Sigmoid colon (tissue), 7 donors: ENCODE data around the gene PTRH2. TPM values are rescaled to one million over a fixed set of nuclear protein-coding genes. Genes with fewer than 3 reads are reported as not detected.

Experiments used
- DNase-seq: peaks from one replicate; pipeline ENCODE4 v3.0.0-alpha.2; 2019
- H3K27ac ChIP-seq, 4 donors: fragments of 200-600 bp; sonication (generic); one replicate each; pipeline ENCODE4 v1.5.1; 2016 to 2019; ENCODE audit warnings: mild to moderate bottlenecking in 1 of 4
- H3K27me3 ChIP-seq, 3 donors: fragments of 200-600 bp; sonication (generic); one replicate each; pipeline ENCODE4 v1.5.1; 2019; ENCODE audit warnings: mild to moderate bottlenecking in 1 of 3
- H3K36me3 ChIP-seq, 4 donors: fragments of 200-600 bp; sonication (generic); one replicate each; pipeline ENCODE4 v1.5.1; 2016 to 2019
- H3K4me1 ChIP-seq, 4 donors: fragments of 200-600 bp; sonication (generic); one replicate each; pipeline ENCODE4 v1.5.1; 2017 to 2019
- H3K4me3 ChIP-seq, 4 donors: fragments of 200-600 bp; sonication (generic); one replicate each; pipeline ENCODE4 v1.5.1; 2017 to 2019; ENCODE audit warnings: mild to moderate bottlenecking in 2 of 4, moderate library complexity in 1 of 4
- H3K9me3 ChIP-seq, 4 donors: fragments of 200-600 bp in 3 of 4; sonication (generic) in 3 of 4; one replicate each; pipeline versions ENCODE4 v1.5.1 to v1.6.1; 2013 to 2019
- EP300 ChIP-seq, 4 donors: sonication (generic); formaldehyde crosslinking; IDR thresholded peaks; one replicate each; pipeline ENCODE4 v1.6.1; 2017; ENCODE audit warnings: antibody characterized with exemption in 4 of 4
- POLR2A ChIP-seq, 2 donors: fragments of 450-650 bp; IDR thresholded peaks; one replicate each; pipeline ENCODE4 v1.6.1; 2016; ENCODE audit warnings: antibody characterized with exemption in 2 of 2, mild to moderate bottlenecking in 2 of 2, moderate library complexity in 2 of 2
- POLR2AphosphoS5 ChIP-seq, 4 donors: sonication (generic); formaldehyde crosslinking; IDR thresholded peaks; one replicate each; pipeline ENCODE4 v1.6.1; 2017; ENCODE audit warnings: antibody characterized with exemption in 4 of 4
- WGBS, 2 donors: extraction: QIAGEN DNeasy Blood & Tissue Kit; methylation state at CpG; one replicate each; pipeline ENCODE4 v1.1.7; 2013; 5-methylcytosine and 5-hydroxymethylcytosine counted together
- intact Hi-C: fragments of 100-400 bp; cut with DNase I; formaldehyde crosslinking; loops from one replicate; pipeline ENCODE4 v1.15.1; 2023
- polyA plus RNA-seq, 3 donors: library from polyadenylated mRNA; stranded (reverse); fragments of 200-250 nt; gene quantifications; one replicate each; pipeline ENCODE4 v1.2.3, GENCODE V29; 2013
- total RNA-seq, 4 donors: library from RNA; depleted of rRNA; stranded (reverse); fragments of >200 nt; gene quantifications; one replicate each; pipeline ENCODE4 v1.1.0, GENCODE V29; 2016
- TF ChIP-seq, protein P1 (sequence below), 4 experiments: fragments of 450-650 bp in 3 of 4; fragments of 200-600 bp in 1 of 4; IDR thresholded peaks; one replicate each; pipeline ENCODE4 v1.5.1; 2016 to 2019; ENCODE audit warnings: antibody characterized with exemption in 4 of 4, mild to moderate bottlenecking in 3 of 4, moderate library complexity in 2 of 4
- donor health status: healthy with polysubstance abuse.
- donor health status: Bipolar disorder and iron deficiency.
- donor health status: healthy.

Gene PTRH2
- total and polyA plus RNA-seq, 7 donors, result 9.0 to 38.2 (median 23.9) TPM

DNA sequence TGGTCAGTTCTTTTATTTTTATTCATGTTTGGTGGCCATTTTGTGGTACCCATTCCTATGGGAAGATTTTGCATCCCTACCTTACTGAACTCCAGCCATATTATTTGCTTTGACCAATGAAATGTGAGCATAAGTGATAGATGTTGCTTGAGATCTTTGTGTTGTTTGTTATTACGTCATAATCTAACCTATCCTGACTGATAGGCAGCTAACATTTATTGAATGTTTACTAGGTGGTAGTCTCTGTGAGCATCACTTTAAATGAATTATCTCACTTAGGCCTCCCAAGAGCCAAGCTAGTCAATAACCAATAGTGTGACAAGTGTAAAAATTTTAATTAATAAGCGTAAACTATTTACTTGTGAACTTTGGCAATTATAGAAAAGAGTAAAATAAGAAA, 37.8 kb upstream of the PTRH2 start:
- Histone ChIP-seq H3K27me3 (no peaks in the 10 kb centered on the region), H3K9me3 (no peaks in the 10 kb centered on the region), H3K4me3 (no peak overlapping the region), H3K4me1 (no peaks in the 10 kb centered on the region), H3K27ac (no peak overlapping the region), H3K36me3 (peaks cover 0 to 18% (median 2%) of the 10 kb centered on the region in 4 donors)
- TF ChIP-seq POLR2A (IDR thresholded peaks at IDR 0.05) (no peak), EP300 (IDR thresholded peaks at IDR 0.05) (no peak), POLR2AphosphoS5 (IDR thresholded peaks at IDR 0.05) (no peak)
- TF ChIP-seq, protein P1, sequence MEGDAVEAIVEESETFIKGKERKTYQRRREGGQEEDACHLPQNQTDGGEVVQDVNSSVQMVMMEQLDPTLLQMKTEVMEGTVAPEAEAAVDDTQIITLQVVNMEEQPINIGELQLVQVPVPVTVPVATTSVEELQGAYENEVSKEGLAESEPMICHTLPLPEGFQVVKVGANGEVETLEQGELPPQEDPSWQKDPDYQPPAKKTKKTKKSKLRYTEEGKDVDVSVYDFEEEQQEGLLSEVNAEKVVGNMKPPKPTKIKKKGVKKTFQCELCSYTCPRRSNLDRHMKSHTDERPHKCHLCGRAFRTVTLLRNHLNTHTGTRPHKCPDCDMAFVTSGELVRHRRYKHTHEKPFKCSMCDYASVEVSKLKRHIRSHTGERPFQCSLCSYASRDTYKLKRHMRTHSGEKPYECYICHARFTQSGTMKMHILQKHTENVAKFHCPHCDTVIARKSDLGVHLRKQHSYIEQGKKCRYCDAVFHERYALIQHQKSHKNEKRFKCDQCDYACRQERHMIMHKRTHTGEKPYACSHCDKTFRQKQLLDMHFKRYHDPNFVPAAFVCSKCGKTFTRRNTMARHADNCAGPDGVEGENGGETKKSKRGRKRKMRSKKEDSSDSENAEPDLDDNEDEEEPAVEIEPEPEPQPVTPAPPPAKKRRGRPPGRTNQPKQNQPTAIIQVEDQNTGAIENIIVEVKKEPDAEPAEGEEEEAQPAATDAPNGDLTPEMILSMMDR (IDR thresholded peaks at IDR 0.05), result no peak
- intact Hi-C loops, result loop anchor here (10.0 kb wide), 2 partner anchors 220 to 290 kb away; partner anchors contain the start of gene RNFT1
- DNase-seq, result no peak
- 96 to 97% methylated on average over 2 of the region's 2 CpGs for WGBS, 2 donors

DNA sequence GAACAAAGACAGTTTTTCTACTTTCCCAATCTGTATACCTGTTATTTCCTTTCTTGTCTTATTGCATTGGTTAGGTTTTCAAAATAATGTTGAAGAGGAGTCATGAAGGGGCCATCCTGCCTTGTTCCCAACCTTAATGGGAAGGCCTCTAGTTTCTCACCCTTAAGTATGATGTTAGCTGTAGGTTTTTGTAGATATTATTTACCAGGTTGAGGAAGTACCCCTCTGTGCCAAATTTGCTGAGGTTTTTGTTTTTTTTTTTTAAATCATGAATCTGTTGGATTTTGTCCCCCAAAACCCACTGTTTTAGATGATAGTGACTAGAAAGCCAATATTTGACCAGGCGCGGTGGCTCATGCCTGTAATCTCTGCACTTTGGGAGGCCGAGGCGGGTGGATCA, 36.6 kb upstream of the PTRH2 start:
- 94 to 96% methylated on average over 4 of the region's 4 CpGs for WGBS, 2 donors
- Histone ChIP-seq H3K9me3 (no peaks in the 10 kb centered on the region), H3K4me1 (no peaks in the 10 kb centered on the region), H3K36me3 (peaks cover 0 to 25% (median 2%) of the 10 kb centered on the region in 4 donors), H3K4me3 (no peak overlapping the region), H3K27me3 (no peaks in the 10 kb centered on the region), H3K27ac (no peak overlapping the region)
- TF ChIP-seq EP300 (IDR thresholded peaks at IDR 0.05) (no peak), POLR2A (IDR thresholded peaks at IDR 0.05) (no peak), POLR2AphosphoS5 (IDR thresholded peaks at IDR 0.05) (no peak)
- TF ChIP-seq, protein P1 (IDR thresholded peaks at IDR 0.05), result no peak
- DNase-seq, result no peak
- intact Hi-C loops, result loop anchor here (10.0 kb wide), 2 partner anchors 221 to 291 kb away; partner anchors contain the start of gene RNFT1

DNA sequence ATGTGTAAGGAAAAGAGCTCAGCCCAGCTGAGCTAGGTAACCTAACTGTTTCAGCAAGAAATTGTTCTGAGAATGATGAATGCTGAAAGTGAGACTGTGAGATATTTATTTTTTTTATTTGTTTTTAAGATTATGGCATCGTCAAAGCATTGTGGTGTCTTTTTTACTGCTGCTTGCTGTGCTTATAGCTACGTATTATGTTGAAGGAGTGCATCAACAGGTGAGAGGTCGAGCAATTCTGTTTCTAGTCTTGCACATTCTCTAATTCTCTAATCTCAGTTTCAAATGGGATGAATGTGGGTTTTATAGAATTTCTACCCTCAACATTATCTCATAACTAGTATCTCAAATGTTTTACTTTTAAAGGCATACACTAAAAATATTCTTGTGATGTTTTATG, 30.1 kb upstream of the PTRH2 start:
- no peak for DNase-seq
- H3K27ac ChIP-seq, result no peak overlapping the region
- no peaks in the 10 kb centered on the region for H3K27me3 ChIP-seq
- H3K36me3 ChIP-seq, result peaks cover 0 to 56% (median 9%) of the 10 kb centered on the region in 4 donors
- WGBS, 2 donors, result 35 to 76% methylated on average over 3 of the region's 3 CpGs
- intact Hi-C loops, result no loop called here
- H3K9me3 ChIP-seq, result no peaks in the 10 kb centered on the region
- H3K4me3 ChIP-seq, result no peak overlapping the region
- no peaks in the 10 kb centered on the region for H3K4me1 ChIP-seq
- TF ChIP-seq, protein P1 (IDR thresholded peaks at IDR 0.05), result no peak
- TF ChIP-seq POLR2A (IDR thresholded peaks at IDR 0.05) (no peak), POLR2AphosphoS5 (IDR thresholded peaks at IDR 0.05) (no peak), EP300 (IDR thresholded peaks at IDR 0.05) (no peak)

DNA sequence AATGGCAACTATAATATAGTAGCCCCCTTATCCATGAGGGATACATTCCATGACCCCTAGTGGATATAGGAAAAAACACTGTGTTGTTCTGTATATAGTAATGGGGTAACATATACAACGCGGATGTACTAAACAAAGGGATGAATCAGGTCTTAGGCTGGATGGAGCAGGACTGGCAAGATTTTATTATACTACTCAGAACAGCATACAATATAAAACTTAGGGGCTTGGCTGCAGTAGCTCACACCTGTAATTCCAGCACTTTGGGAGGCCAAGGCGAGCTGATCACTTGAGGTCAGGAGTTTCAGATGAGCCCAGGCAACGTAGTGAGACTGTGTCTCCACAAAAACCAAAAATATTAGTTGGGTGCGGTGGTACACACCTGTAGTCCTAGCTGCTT, 27.0 kb upstream of the PTRH2 start:
- intact Hi-C loops, result no loop called here
- H3K4me3 ChIP-seq, result no peak overlapping the region
- no peak for TF ChIP-seq EP300 (IDR thresholded peaks at IDR 0.05)
- no peak for TF ChIP-seq POLR2AphosphoS5 (IDR thresholded peaks at IDR 0.05)
- TF ChIP-seq, protein P1 (IDR thresholded peaks at IDR 0.05), result no peak
- TF ChIP-seq POLR2A (IDR thresholded peaks at IDR 0.05), result no peak
- no peak for DNase-seq
- no peak overlapping the region for H3K27ac ChIP-seq
- WGBS, 2 donors, result 24 to 76% methylated on average over 5 of the region's 5 CpGs
- no peaks in the 10 kb centered on the region for H3K27me3 ChIP-seq
- peaks cover 0 to 39% (median 7%) of the 10 kb centered on the region in 4 donors for H3K36me3 ChIP-seq
- H3K4me1 ChIP-seq, result peaks cover 0 to 27% (median 5%) of the 10 kb centered on the region in 4 donors
- H3K9me3 ChIP-seq, result no peaks in the 10 kb centered on the region

DNA sequence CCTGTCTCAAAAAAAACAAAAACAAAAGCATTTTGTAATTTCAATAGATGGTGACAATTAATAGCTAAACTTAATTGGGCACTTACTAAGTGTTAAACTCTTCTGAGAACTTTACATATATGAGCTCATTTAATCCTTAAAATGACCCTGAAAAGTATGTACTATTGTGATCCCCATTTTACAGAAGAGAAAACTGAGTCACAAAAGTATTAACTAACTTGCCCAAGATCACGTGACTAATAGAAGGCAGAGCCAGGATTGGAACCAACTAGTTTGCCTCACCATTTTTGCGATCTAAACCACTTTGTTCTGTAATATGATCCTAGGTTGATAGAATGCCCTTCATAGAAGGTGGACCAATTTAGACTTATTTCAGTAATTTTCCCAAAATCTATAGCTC, 26.5 kb upstream of the PTRH2 start:
- Histone ChIP-seq H3K9me3 (no peaks in the 10 kb centered on the region), H3K27ac (no peak overlapping the region), H3K27me3 (no peaks in the 10 kb centered on the region), H3K4me1 (peaks cover 0 to 31% (median 5%) of the 10 kb centered on the region in 4 donors), H3K4me3 (no peak overlapping the region), H3K36me3 (peaks cover 0 to 34% (median 7%) of the 10 kb centered on the region in 4 donors)
- intact Hi-C loops, result no loop called here
- TF ChIP-seq, protein P1 (IDR thresholded peaks at IDR 0.05), result no peak
- TF ChIP-seq EP300 (IDR thresholded peaks at IDR 0.05) (no peak), POLR2A (IDR thresholded peaks at IDR 0.05) (no peak), POLR2AphosphoS5 (IDR thresholded peaks at IDR 0.05) (no peak)
- DNase-seq, result no peak
- 76 to 90% methylated on average over 2 of the region's 2 CpGs for WGBS, 2 donors
